Measurements from ENCODE around the gene EEF1E1. TPM values are rescaled to one million over a fixed set of nuclear protein-coding genes. Genes with fewer than 3 reads are reported as not detected.

The EEF1E1 gene
- total RNA-seq, 1 experiment from 2014 or later: 80.9 TPM

- in situ Hi-C loops (cut with HindIII; ENCODE audit: low pct_unique_long_range_greater_than_20kb, low sequenced_read_pairs): no loop called here
Observed at GRCh38 chr6:8103726-8104125, 1.4 kb upstream of the EEF1E1 start.

GRCh38 chr6:8100159-8100854 is 2.0 kb downstream of the EEF1E1 start:
- in situ Hi-C loops (cut with HindIII; ENCODE audit: low pct_unique_long_range_greater_than_20kb, low sequenced_read_pairs): no loop called here
- DNase-seq (ENCODE audit: low read depth, low spot score): no peak

More at GRCh38 chr6:8103726-8104125, 1.4 kb upstream of the EEF1E1 start:
- no peak for DNase-seq (ENCODE audit: low read depth, low spot score)

- no peak for DNase-seq (ENCODE audit: low read depth, low spot score)
- in situ Hi-C loops (cut with HindIII; ENCODE audit: low pct_unique_long_range_greater_than_20kb, low sequenced_read_pairs): no loop called here
Observed at GRCh38 chr6:8090650-8091049, 11.7 kb downstream of the EEF1E1 start.

GRCh38 chr6:8088886-8089285 is 13.5 kb downstream of the EEF1E1 start:
- in situ Hi-C loops (cut with HindIII; ENCODE audit: low pct_unique_long_range_greater_than_20kb, low sequenced_read_pairs): no loop called here
- no peak for DNase-seq (ENCODE audit: low read depth, low spot score)

- in situ Hi-C loops (cut with HindIII; ENCODE audit: low pct_unique_long_range_greater_than_20kb, low sequenced_read_pairs): no loop called here
- no peak for DNase-seq (ENCODE audit: low read depth, low spot score)
Observed at GRCh38 chr6:8087870-8088754, 14.2 kb downstream of the EEF1E1 start.

GRCh38 chr6:8086755-8087306 is 15.5 kb downstream of the EEF1E1 start:
- DNase-seq (ENCODE audit: low read depth, low spot score): no peak
- in situ Hi-C loops (cut with HindIII; ENCODE audit: low pct_unique_long_range_greater_than_20kb, low sequenced_read_pairs): no loop called here

- in situ Hi-C loops (cut with HindIII; ENCODE audit: low pct_unique_long_range_greater_than_20kb, low sequenced_read_pairs): no loop called here
Observed at GRCh38 chr6:8085053-8085511, 17.3 kb downstream of the EEF1E1 start.

GRCh38 chr6:8084586-8084985 is 17.8 kb downstream of the EEF1E1 start:
- in situ Hi-C loops (cut with HindIII; ENCODE audit: low pct_unique_long_range_greater_than_20kb, low sequenced_read_pairs): no loop called here
- DNase-seq (ENCODE audit: low read depth, low spot score): no peak

More at GRCh38 chr6:8085053-8085511, 17.3 kb downstream of the EEF1E1 start:
- peak; percentile 43 for DNase-seq (ENCODE audit: low read depth, low spot score)

GRCh38 chr6:8082954-8083858 is 19.1 kb downstream of the EEF1E1 start:
- in situ Hi-C loops (cut with HindIII; ENCODE audit: low pct_unique_long_range_greater_than_20kb, low sequenced_read_pairs): no loop called here
- DNase-seq (ENCODE audit: low read depth, low spot score): no peak

GRCh38 chr6:8082572-8082953 is 19.8 kb downstream of the EEF1E1 start:
- in situ Hi-C loops (cut with HindIII; ENCODE audit: low pct_unique_long_range_greater_than_20kb, low sequenced_read_pairs): no loop called here
- no peak for DNase-seq (ENCODE audit: low read depth, low spot score)

- in situ Hi-C loops (cut with HindIII; ENCODE audit: low pct_unique_long_range_greater_than_20kb, low sequenced_read_pairs): no loop called here
- DNase-seq (ENCODE audit: low read depth, low spot score): no peak
Observed at GRCh38 chr6:8080362-8081151, 21.8 kb downstream of the EEF1E1 start.

GRCh38 chr6:8079126-8079525 is 23.2 kb downstream of the EEF1E1 start:
- in situ Hi-C loops (cut with HindIII; ENCODE audit: low pct_unique_long_range_greater_than_20kb, low sequenced_read_pairs): no loop called here

GRCh38 chr6:8077991-8078390 is 24.4 kb downstream of the EEF1E1 start:
- no peak for DNase-seq (ENCODE audit: low read depth, low spot score)

More at GRCh38 chr6:8079126-8079525, 23.2 kb downstream of the EEF1E1 start:
- no peak for DNase-seq (ENCODE audit: low read depth, low spot score)

GRCh38 chr6:8075704-8076103 is 26.6 kb downstream of the EEF1E1 start:
- no peak for DNase-seq (ENCODE audit: low read depth, low spot score)
- in situ Hi-C loops (cut with HindIII; ENCODE audit: low pct_unique_long_range_greater_than_20kb, low sequenced_read_pairs): no loop called here

More at GRCh38 chr6:8077991-8078390, 24.4 kb downstream of the EEF1E1 start:
- in situ Hi-C loops (cut with HindIII; ENCODE audit: low pct_unique_long_range_greater_than_20kb, low sequenced_read_pairs): no loop called here

GRCh38 chr6:8075185-8075584 is 27.2 kb downstream of the EEF1E1 start:
- no peak for DNase-seq (ENCODE audit: low read depth, low spot score)
- in situ Hi-C loops (cut with HindIII; ENCODE audit: low pct_unique_long_range_greater_than_20kb, low sequenced_read_pairs): no loop called here

- DNase-seq (ENCODE audit: low read depth, low spot score): no peak
- in situ Hi-C loops (cut with HindIII; ENCODE audit: low pct_unique_long_range_greater_than_20kb, low sequenced_read_pairs): no loop called here
Observed at GRCh38 chr6:8074213-8074612, 28.1 kb downstream of the EEF1E1 start.

GRCh38 chr6:8073758-8074157 is 28.6 kb downstream of the EEF1E1 start:
- in situ Hi-C loops (cut with HindIII; ENCODE audit: low pct_unique_long_range_greater_than_20kb, low sequenced_read_pairs): no loop called here
- DNase-seq (ENCODE audit: low read depth, low spot score): no peak
